K562 (cell line): Measurements from ENCODE around the gene CYP26A1. TPM values are rescaled to one million over a fixed set of nuclear protein-coding genes. Genes with fewer than 3 reads are reported as not detected.

Source experiments
- ATAC-seq: fragments of 200-7000 bp; cut with Tn5 transposase; 3 replicates; pipeline ENCODE4 v1.9.1; 2020; ENCODE audit warnings: moderate library complexity
- BruUV-seq: library from RNA; stranded (reverse); fragments of 400-500 nt; replicated peaks from 2 replicates; lab custom pipeline; 2021; lab: Mats Ljungman, UMichigan
- CTCF ChIA-PET: fragments of 300-600 bp; formaldehyde crosslinking; extraction: SDS; loops from one replicate; lab custom pipeline; 2021; ENCODE audit warnings: low intra/inter-chr PET ratio; lab: Yijun Ruan, JAX
- POLR2A ChIA-PET: fragments of 300-600, 350-650 bp; sonication (Branson Sonifier 250); formaldehyde crosslinking; extraction: SDS; loops from one replicate; lab custom pipeline; 2021; ENCODE audit warnings: antibody characterized with exemption, inconsistent platforms; lab: Yijun Ruan, JAX
- DNase-seq, 4 experiments: peaks; one replicate each; pipeline versions ENCODE4 v3.0.0 to v3.0.0-alpha.2; 2011 to 2018; ENCODE audit warnings: low spot score in 3 of 4, mixed read lengths in 3 of 4; ENCODE audit errors: extremely low read depth in 1 of 4
- FAIRE-seq: peaks from 2 replicates; lab custom pipeline; 2011; peaks lifted over from hg19 to GRCh38; lab: Jason Lieb, UNC
- H2AFZ ChIP-seq: 2 replicates; pipeline ENCODE4 v1.6.0; 2011; ENCODE audit warnings: low read depth, low read length, control low read depth, inconsistent platforms
- H3K27ac ChIP-seq: fragments of 200-600 bp; 3 replicates; pipeline ENCODE4 v1.8.0; 2011; ENCODE audit warnings: low read depth, mild to moderate bottlenecking, control low read depth, inconsistent platforms, low read length, moderate library complexity, mixed read lengths; ENCODE audit errors: extremely low read depth
- H3K27me3 ChIP-seq, 2 experiments: fragments of 300-600 bp in 1 of 2; 2 replicates in 1 of 2; 3 replicates in 1 of 2; pipeline versions ENCODE4 v1.6.0 to v1.8.0; 2011; ENCODE audit warnings: inconsistent platforms in 2 of 2, low read length in 2 of 2, mild to moderate bottlenecking in 1 of 2, mixed read lengths in 1 of 2, moderate library complexity in 1 of 2; ENCODE audit not compliant: control insufficient read depth in 2 of 2, insufficient read depth in 2 of 2
- H3K36me3 ChIP-seq: fragments of 300-600 bp; 3 replicates; pipeline ENCODE4 v1.8.0; 2011; ENCODE audit warnings: mild to moderate bottlenecking, low read length, inconsistent platforms; ENCODE audit not compliant: control insufficient read depth, insufficient read depth
- H3K4me1 ChIP-seq, 2 experiments: fragments of 200-600 bp in 1 of 2; replicated peaks in 1 of 2; 2 replicates in 1 of 2; 3 replicates in 1 of 2; pipeline versions ENCODE4 v1.5.1 to v1.8.0; 2011; ENCODE audit warnings: inconsistent platforms in 2 of 2, low read length in 2 of 2, mild to moderate bottlenecking in 1 of 2, mixed read lengths in 1 of 2, moderate library complexity in 1 of 2; ENCODE audit not compliant: control insufficient read depth in 2 of 2, insufficient read depth in 2 of 2
- H3K4me2 ChIP-seq: 2 replicates; pipeline ENCODE4 v1.6.1; 2011; ENCODE audit warnings: low read length, control low read depth, inconsistent platforms, mixed read lengths; ENCODE audit not compliant: insufficient read depth
- H3K4me3 ChIP-seq: fragments of 200-600 bp; sonication (generic), shearing (Covaris generic); 2 replicates; pipeline ENCODE4 v1.5.1; 2016; ENCODE audit warnings: control low read depth, inconsistent platforms
- H3K79me2 ChIP-seq: fragments of 200-600 bp; 3 replicates; pipeline ENCODE4 v1.8.0; 2011; ENCODE audit warnings: low read length, inconsistent platforms; ENCODE audit not compliant: control insufficient read depth, insufficient read depth
- H3K9ac ChIP-seq, 2 experiments: 2 replicates each; pipeline versions ENCODE4 v1.6.0 to v1.6.1; 2011; ENCODE audit warnings: low read depth in 2 of 2, low read length in 2 of 2, control low read depth in 1 of 2, inconsistent platforms in 1 of 2, mild to moderate bottlenecking in 1 of 2, mixed read lengths in 1 of 2; ENCODE audit not compliant: insufficient read depth in 1 of 2
- H3K9me1 ChIP-seq: one replicate; pipeline ENCODE4 v1.6.0; 2011; ENCODE audit warnings: inconsistent platforms, mild to moderate bottlenecking, low read length, moderate library complexity; ENCODE audit not compliant: control insufficient read depth, insufficient read depth
- H3K9me3 ChIP-seq: replicated peaks from 2 replicates; pipeline ENCODE4 v1.5.1; 2011; ENCODE audit warnings: low read depth, low read length, inconsistent platforms; ENCODE audit not compliant: control insufficient read depth, insufficient read depth
- H4K20me1 ChIP-seq: replicated peaks from 2 replicates; pipeline ENCODE4 v1.6.1; 2011; ENCODE audit warnings: low read length, inconsistent platforms, mixed read lengths; ENCODE audit not compliant: control insufficient read depth, insufficient read depth
- RAD21 ChIP-seq, 2 experiments: fragments of 250-450 bp in 1 of 2; fragments of 450-650 bp in 1 of 2; sonication (Bioruptor Pico) in 1 of 2; formaldehyde crosslinking in 1 of 2; IDR thresholded peaks in 1 of 2; conservative IDR thresholded peaks in 1 of 2; 2 replicates each; pipeline versions ENCODE4 v1.4.0 to v1.8.0; 2020 to 2022; ENCODE audit warnings: mild to moderate bottlenecking in 2 of 2, moderate library complexity in 1 of 2
- ZNF12 ChIP-seq: sonication (generic); formaldehyde crosslinking; IDR thresholded peaks from 2 replicates; pipeline ENCODE4 v1.4.0; 2020; ENCODE audit warnings: mild to moderate bottlenecking, missing genetic modification reagents
- ZNF717 ChIP-seq: fragments of 250-450 bp; sonication (Bioruptor Pico); IDR thresholded peaks from 2 replicates; pipeline ENCODE4 v1.5.0; 2021
- WGBS: fragments of 100-300 bp; shearing (Covaris generic); methylation state at CpG from one replicate; pipeline ENCODE4 v1.1.6; 2016; ENCODE audit warnings: low coverage, mixed read lengths; ENCODE audit not compliant: insufficient coverage; ENCODE audit errors: missing lambda C conversion rate; 5-methylcytosine and 5-hydroxymethylcytosine counted together
- in situ Hi-C: fragments of 300-500 bp; cut with MboI; formaldehyde crosslinking; loops from 4 replicates; pipeline ENCODE4 v1.15.0; 2018; ENCODE audit warnings: inconsistent platforms, mixed read lengths
- intact Hi-C: fragments of 100-400 bp; cut with micrococcal nuclease; formaldehyde crosslinking; loops from 2 replicates; pipeline ENCODE4 v1.14.2; 2022
- polyA plus RNA-seq, 8 experiments: library from polyadenylated mRNA; depleted of rRNA in 4 of 8; stranded (reverse) in 5 of 8; unstranded in 3 of 8; fragments of >200 nt; fragmentation: Nextera tagmentation in 2 of 8; fragmentation: Illumina TruSeq in 1 of 8; extraction: Ambion mirVana in 2 of 8; extraction: Trizol in 1 of 8; gene quantifications; 2 replicates each; pipeline versions ENCODE4 v1.2.1 to v1.2.3, GENCODE V29; 2011 to 2014; ENCODE audit warnings: inconsistent platforms in 1 of 8, missing spikeins in 1 of 8
- total RNA-seq, 7 experiments: library from RNA; depleted of rRNA in 6 of 7; stranded (reverse); fragments of >200 nt in 6 of 7; fragmentation: Illumina TruSeq in 2 of 7; extraction: Trizol in 2 of 7; gene quantifications; 2 replicates each; pipeline versions ENCODE4 v1.2.1 to v1.2.3, GENCODE V29; 2011 to 2021; ENCODE audit warnings: low replicate concordance in 1 of 7

The CYP26A1 gene
- total and polyA plus RNA-seq, 9 of the 15 experiments (the other 6 are each of a cell fraction or from before 2014, with no cell fraction given): 0.11 to 5.1 (median 1.6) TPM

GRCh38 chr10:93067443-93068365 lies 6.0 kb upstream of the CYP26A1 start:
- H3K79me2 ChIP-seq: no peaks in the 10 kb centered on the region
- ChIA-PET POLR2A (no interaction called here), CTCF (no interaction called here)
- intact Hi-C loops (no loop called here), in situ Hi-C loops (no loop called here)
- no peak overlapping the region for H3K9ac ChIP-seq
- no peaks in the 10 kb centered on the region for H4K20me1 ChIP-seq
- ATAC-seq (no peak), FAIRE-seq (no peak), DNase-seq (no peak)
- no peaks in the 10 kb centered on the region for H3K9me1 ChIP-seq
- no peak overlapping the region for H2AFZ ChIP-seq
- no TSS peak for BruUV-seq
- H3K36me3 ChIP-seq: 0 out of 3 replicates have a peak, but pooled peaks cover 3% of the 10 kb centered on the region
- H3K27me3 ChIP-seq: no peaks in the 10 kb centered on the region
- H3K9me3 ChIP-seq: no peaks in the 10 kb centered on the region
- peaks cover 19 to 40% of the 10 kb centered on the region in 2 experiments; a peak in 4 of 5 replicates for H3K4me1 ChIP-seq
- TF ChIP-seq ZNF717 (no peak), ZNF12 (no peak), RAD21 (CRISPR knock-in tag; conservative IDR thresholded peaks at IDR 0.05 in 1 of 2, IDR thresholded peaks at IDR 0.05 in 1 of 2) (no peak)
- TF ChIP-seq, all 486 proteins: peak for 0
- Histone ChIP-seq H3K27ac (no peak overlapping the region), H3K4me3 (no peak overlapping the region), H3K4me2 (no peak overlapping the region)
- WGBS: 93% methylated on average over 11 of the region's 17 CpGs
